C4-2B (cell line): ENCODE measurements around the gene NACC2.
A peak's percentile ranks its signal among the peaks of the same experiment; 100 is the strongest.

Experiments
- ZFX ChIP-seq: fragments of 450-650 bp; IDR thresholded peaks from 2 replicates; pipeline ENCODE4 v1.6.1; 2017
- TF ChIP-seq, protein P1 (sequence below): fragments of 450-650 bp; conservative IDR thresholded peaks from 2 replicates; pipeline ENCODE4 v1.5.1; 2017; ENCODE audit warnings: mild to moderate bottlenecking

DNA sequence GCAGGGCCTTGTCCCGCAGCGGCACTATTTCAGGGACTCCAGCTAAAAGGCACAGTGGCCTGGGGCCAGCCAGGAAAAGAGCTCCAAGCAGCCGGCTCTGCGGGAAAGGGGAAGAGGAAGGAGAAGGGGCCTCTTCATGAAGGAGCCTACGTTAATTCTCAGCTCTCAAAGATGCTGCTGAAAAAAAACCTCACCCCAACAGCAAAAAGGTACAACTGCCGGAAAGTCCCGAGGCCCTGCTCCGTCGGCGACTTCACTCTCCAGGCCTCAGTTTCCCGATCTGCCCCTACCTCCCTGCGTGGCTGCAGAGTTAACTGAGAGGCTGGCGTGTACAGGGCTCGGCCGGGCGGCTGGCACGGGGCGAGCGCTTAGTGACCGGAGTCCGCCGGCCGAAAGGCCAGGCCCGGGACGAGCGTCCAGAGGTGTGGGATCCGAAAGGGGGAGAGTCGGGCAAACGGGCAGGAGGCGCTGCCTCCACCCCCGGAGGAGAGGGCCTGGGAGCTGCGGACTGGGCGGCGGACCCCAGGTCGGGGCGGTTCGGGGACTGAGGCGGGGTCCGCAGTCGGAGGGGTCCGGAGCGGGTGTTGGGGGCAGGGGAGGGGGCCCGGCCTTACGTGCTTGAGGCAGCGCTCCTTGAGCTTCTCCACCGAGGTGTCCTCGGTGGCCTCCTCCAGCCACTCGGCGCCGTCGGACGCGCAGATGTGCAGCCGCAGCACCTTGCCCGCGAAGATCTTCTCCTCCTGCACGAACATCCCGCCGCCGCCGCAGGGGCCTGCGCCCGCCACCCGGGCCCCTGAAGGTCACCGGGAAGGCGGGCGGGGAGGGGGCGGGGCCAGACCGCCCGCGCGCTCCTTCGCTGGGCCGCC, 134.4 kb downstream of the NACC2 start:
- TF ChIP-seq, protein P1, sequence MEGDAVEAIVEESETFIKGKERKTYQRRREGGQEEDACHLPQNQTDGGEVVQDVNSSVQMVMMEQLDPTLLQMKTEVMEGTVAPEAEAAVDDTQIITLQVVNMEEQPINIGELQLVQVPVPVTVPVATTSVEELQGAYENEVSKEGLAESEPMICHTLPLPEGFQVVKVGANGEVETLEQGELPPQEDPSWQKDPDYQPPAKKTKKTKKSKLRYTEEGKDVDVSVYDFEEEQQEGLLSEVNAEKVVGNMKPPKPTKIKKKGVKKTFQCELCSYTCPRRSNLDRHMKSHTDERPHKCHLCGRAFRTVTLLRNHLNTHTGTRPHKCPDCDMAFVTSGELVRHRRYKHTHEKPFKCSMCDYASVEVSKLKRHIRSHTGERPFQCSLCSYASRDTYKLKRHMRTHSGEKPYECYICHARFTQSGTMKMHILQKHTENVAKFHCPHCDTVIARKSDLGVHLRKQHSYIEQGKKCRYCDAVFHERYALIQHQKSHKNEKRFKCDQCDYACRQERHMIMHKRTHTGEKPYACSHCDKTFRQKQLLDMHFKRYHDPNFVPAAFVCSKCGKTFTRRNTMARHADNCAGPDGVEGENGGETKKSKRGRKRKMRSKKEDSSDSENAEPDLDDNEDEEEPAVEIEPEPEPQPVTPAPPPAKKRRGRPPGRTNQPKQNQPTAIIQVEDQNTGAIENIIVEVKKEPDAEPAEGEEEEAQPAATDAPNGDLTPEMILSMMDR: no peak
- TF ChIP-seq ZFX: peak; percentile 88; the same call in 1 of the 2 replicates
